Smooth muscle cell (in vitro differentiated cells): Measurements from ENCODE around the gene SLC13A3. TPM values are rescaled to one million over a fixed set of nuclear protein-coding genes. Genes with fewer than 3 reads are reported as not detected.

Experiments used
- DNase-seq: peaks from one replicate; lab custom pipeline; 2025; ENCODE audit not compliant: unreplicated experiment; lab: John Stamatoyannopoulos, UW
- H2AFZ ChIP-seq: fragments of 200-600 bp; sonication (generic); 2 replicates; pipeline ENCODE4 v1.6.0; 2016; ENCODE audit warnings: antibody characterized with exemption, low read depth, mild to moderate bottlenecking
- H3F3A ChIP-seq: fragments of 200-600 bp; sonication (generic); 2 replicates; pipeline ENCODE4 v1.6.0; 2017; ENCODE audit warnings: antibody characterized with exemption, low read depth
- H3K27ac ChIP-seq: fragments of 200-600 bp; sonication (generic); 2 replicates; pipeline ENCODE4 v1.5.1; 2016; ENCODE audit warnings: low read depth, mild to moderate bottlenecking
- H3K27me3 ChIP-seq: fragments of 200-600 bp; sonication (generic); 2 replicates; pipeline ENCODE4 v1.6.1; 2016; ENCODE audit warnings: low read depth, mild to moderate bottlenecking
- H3K36me3 ChIP-seq: fragments of 200-600 bp; sonication (generic); 2 replicates; pipeline ENCODE4 v1.5.1; 2016; ENCODE audit warnings: low read depth
- H3K4me1 ChIP-seq: fragments of 200-600 bp; sonication (generic); 2 replicates; pipeline ENCODE4 v1.5.1; 2016; ENCODE audit warnings: low read depth
- H3K4me2 ChIP-seq: fragments of 200-600 bp; sonication (generic); 2 replicates; pipeline ENCODE4 v1.6.0; 2016; ENCODE audit warnings: mild to moderate bottlenecking
- H3K4me3 ChIP-seq: fragments of 200-600 bp; sonication (generic); 2 replicates; pipeline ENCODE4 v1.5.1; 2016; ENCODE audit warnings: mild to moderate bottlenecking
- H3K79me2 ChIP-seq: fragments of 200-600 bp; sonication (generic); 2 replicates; pipeline ENCODE4 v1.6.0; 2016; ENCODE audit warnings: low read depth, mild to moderate bottlenecking
- H3K9ac ChIP-seq: fragments of 200-600 bp; sonication (generic); 2 replicates; pipeline ENCODE4 v1.6.0; 2016; ENCODE audit warnings: low read depth
- H3K9me3 ChIP-seq: fragments of 200-600 bp; sonication (generic); replicated peaks from 2 replicates; pipeline ENCODE4 v1.5.1; 2016; ENCODE audit warnings: low read depth
- H4K20me1 ChIP-seq: fragments of 200-600 bp; sonication (generic); 2 replicates; pipeline ENCODE4 v1.6.0; 2016; ENCODE audit warnings: low read depth
- WGBS: methylation state at CpG from one replicate; pipeline ENCODE4 v1.1.7; 2016; ENCODE audit warnings: low lambda C conversion rate; 5-methylcytosine and 5-hydroxymethylcytosine counted together
- polyA plus RNA-seq: library from polyadenylated mRNA; unstranded; fragments of >200 nt; fragmentation: Nextera tagmentation; extraction: Ambion mirVana; gene quantifications from 2 replicates; pipeline ENCODE4 v1.2.1, GENCODE V29; 2016
- total RNA-seq: library from RNA; depleted of rRNA; stranded (reverse); fragments of >200 nt; gene quantifications from 2 replicates; pipeline ENCODE4 v1.2.3, GENCODE V29; 2014
- TF ChIP-seq, protein P1 (sequence below): fragments of 200-600 bp; sonication (generic); IDR thresholded peaks from 2 replicates; pipeline ENCODE4 v1.5.1; 2017; ENCODE audit warnings: borderline replicate concordance, mild to moderate bottlenecking, antibody characterized with exemption; ENCODE audit not compliant: insufficient read depth, poor library complexity, severe bottlenecking

Gene SLC13A3
- total and polyA plus RNA-seq, 2 experiments from 2014 or later = 6.4 to 7.7 TPM

DNA sequence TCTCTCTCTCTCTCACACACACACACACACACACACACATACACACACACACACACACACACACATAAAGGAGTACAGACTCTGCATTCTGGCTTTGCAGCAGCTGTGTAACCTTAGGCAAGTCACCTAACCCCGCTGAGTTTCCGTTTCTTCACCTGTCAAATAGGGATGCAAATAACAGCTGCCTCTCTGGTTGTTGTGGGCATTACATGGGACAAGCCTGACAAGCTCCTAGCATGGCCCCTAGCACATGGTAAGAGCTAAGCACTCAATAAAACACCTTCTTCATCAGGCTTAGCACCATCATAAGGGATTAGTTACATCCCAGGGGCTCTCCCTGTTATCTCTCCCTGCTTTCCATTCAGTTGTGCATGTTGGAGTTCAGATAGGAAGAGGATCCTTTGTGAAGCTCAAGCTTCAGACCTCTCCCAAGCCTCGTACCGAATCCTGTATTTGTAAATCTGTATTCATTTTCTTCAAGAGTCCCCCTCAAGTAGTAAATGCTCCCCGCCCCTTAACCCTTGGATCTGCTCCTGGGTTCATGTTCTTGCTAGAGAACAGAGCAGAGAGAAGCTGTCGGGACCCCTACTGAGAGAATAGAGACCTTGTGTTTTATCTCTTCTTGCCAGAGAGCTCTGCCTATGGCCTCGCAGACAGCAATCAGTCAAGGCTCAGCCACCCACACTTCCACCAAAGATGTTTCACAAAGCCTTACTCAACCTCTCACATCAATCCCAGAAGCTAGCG is 2.2 kb downstream of the SLC13A3 start:
- no peak overlapping the region for H3K9ac ChIP-seq
- no peaks in the 10 kb centered on the region for H3K36me3 ChIP-seq
- peaks cover 6% of the 10 kb centered on the region for H3K4me1 ChIP-seq
- WGBS = 66% methylated on average over 8 of the region's 8 CpGs
- no peaks in the 10 kb centered on the region for H4K20me1 ChIP-seq
- H3K4me3 ChIP-seq = no peak overlapping the region
- no peak for DNase-seq
- peaks cover 49% of the 10 kb centered on the region for H3K27me3 ChIP-seq
- H2AFZ ChIP-seq = no peak overlapping the region
- H3K4me2 ChIP-seq = no peak overlapping the region
- H3K9me3 ChIP-seq = no peaks in the 10 kb centered on the region
- TF ChIP-seq, protein P1, sequence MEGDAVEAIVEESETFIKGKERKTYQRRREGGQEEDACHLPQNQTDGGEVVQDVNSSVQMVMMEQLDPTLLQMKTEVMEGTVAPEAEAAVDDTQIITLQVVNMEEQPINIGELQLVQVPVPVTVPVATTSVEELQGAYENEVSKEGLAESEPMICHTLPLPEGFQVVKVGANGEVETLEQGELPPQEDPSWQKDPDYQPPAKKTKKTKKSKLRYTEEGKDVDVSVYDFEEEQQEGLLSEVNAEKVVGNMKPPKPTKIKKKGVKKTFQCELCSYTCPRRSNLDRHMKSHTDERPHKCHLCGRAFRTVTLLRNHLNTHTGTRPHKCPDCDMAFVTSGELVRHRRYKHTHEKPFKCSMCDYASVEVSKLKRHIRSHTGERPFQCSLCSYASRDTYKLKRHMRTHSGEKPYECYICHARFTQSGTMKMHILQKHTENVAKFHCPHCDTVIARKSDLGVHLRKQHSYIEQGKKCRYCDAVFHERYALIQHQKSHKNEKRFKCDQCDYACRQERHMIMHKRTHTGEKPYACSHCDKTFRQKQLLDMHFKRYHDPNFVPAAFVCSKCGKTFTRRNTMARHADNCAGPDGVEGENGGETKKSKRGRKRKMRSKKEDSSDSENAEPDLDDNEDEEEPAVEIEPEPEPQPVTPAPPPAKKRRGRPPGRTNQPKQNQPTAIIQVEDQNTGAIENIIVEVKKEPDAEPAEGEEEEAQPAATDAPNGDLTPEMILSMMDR = no peak
- H3K79me2 ChIP-seq = no peaks in the 10 kb centered on the region
- no peaks in the 10 kb centered on the region for H3F3A ChIP-seq
- no peak overlapping the region for H3K27ac ChIP-seq

DNA sequence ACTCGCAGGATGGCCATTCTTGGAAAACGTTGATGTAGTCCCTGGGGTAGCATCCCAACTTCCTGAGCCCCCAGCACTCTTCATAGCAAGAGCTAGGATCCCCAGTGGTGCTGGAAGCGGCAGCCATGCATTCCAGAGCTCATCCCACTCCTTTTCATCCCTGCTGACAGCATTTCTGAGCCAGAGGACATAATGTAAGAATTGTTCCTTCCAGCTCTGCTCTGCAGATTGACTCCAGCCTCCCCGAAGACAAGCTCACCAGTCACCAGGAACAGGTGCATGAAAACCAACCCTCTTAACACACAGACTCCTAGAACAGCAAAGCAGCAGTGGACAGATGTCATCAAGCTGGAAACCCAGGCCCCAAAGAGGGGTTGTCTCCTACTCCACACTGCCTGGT is 3.8 kb downstream of the SLC13A3 start:
- no peaks in the 10 kb centered on the region for H4K20me1 ChIP-seq
- H3K36me3 ChIP-seq = no peaks in the 10 kb centered on the region
- no peaks in the 10 kb centered on the region for H3K9me3 ChIP-seq
- H3F3A ChIP-seq = no peaks in the 10 kb centered on the region
- H3K4me3 ChIP-seq = no peak overlapping the region
- peaks cover 35% of the 10 kb centered on the region for H3K27me3 ChIP-seq
- TF ChIP-seq, protein P1 = no peak
- H3K4me2 ChIP-seq = no peak overlapping the region
- peaks cover 6% of the 10 kb centered on the region for H3K4me1 ChIP-seq
- H3K27ac ChIP-seq = no peak overlapping the region
- H3K9ac ChIP-seq = no peak overlapping the region
- H2AFZ ChIP-seq = no peak overlapping the region
- no peak for DNase-seq
- WGBS = 76% methylated on average over 4 of the region's 4 CpGs
- no peaks in the 10 kb centered on the region for H3K79me2 ChIP-seq

DNA sequence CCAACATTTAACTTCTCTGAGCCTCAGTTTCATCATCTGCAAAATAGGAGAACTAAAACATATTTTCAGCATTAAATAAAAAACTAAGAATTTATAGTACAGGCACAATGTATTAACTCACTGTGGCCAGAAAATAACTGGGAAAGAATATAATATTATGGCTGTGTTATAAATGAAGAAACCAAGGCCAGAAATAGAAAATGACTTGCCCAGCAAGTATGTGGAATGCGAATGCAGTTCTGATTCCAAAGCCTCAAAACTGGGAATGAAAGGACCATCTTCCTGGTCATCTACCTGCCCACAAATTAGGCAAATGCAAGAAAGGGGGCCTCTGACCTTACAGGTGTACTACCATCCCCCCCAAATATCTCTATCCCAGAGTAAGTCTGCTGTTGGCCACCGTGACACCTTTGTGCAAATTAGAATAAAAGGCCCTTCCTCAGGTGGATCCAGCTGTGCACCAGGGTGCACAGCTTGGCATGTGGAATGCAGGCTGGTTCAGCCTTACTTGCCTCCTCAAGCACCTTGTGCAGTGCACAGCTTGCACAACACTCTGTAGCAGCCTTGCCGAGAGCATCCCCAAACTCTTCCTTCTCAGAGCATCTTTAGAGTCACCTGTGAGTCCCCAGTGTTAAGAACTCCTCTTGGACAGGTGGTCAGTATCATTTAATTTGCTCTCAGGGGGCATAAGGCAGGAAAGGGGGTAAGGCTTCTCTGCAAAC is 4.4 kb downstream of the SLC13A3 start:
- Histone ChIP-seq H3K4me1 (peaks cover 6% of the 10 kb centered on the region), H3K27ac (no peak overlapping the region), H3K9me3 (no peaks in the 10 kb centered on the region), H3K79me2 (no peaks in the 10 kb centered on the region), H4K20me1 (no peaks in the 10 kb centered on the region), H3K36me3 (no peaks in the 10 kb centered on the region), H3K4me3 (no peak overlapping the region), H3K27me3 (peaks cover 28% of the 10 kb centered on the region), H3K9ac (no peak overlapping the region), H3F3A (no peaks in the 10 kb centered on the region), H3K4me2 (no peak overlapping the region), H2AFZ (no peak overlapping the region)
- no peak for DNase-seq
- TF ChIP-seq, protein P1 = no peak
- 81% methylated on average over 3 of the region's 3 CpGs for WGBS
